OCI-LY7 (cell line): ENCODE data around the gene SAMD10. TPM values are rescaled to one million over a fixed set of nuclear protein-coding genes. Genes with fewer than 3 reads are reported as not detected.

Source experiments
- BruUV-seq: library from RNA; stranded (reverse); fragments of 400-500 nt; replicated peaks from 2 replicates; lab custom pipeline; 2021; lab: Mats Ljungman, UMichigan
- CTCF ChIA-PET: fragments of 300-600 bp; sonication (Branson Sonifier 250); formaldehyde crosslinking; loops from one replicate; lab custom pipeline; 2022; ENCODE audit warnings: antibody characterized with exemption; ENCODE audit not compliant: unreplicated experiment; lab: Charles Lee
- POLR2A ChIA-PET: fragments of 300-600 bp; sonication (Branson Sonifier 250); formaldehyde crosslinking; loops from one replicate; lab custom pipeline; 2022; ENCODE audit warnings: antibody characterized with exemption; lab: Charles Lee
- DNase-seq: peaks from one replicate; pipeline ENCODE4 v3.0.0-alpha.2; 2015; ENCODE audit warnings: low spot score
- H2AFZ ChIP-seq: fragments of 200-600 bp; sonication (generic), shearing (Covaris generic); 2 replicates; pipeline ENCODE4 v1.6.1; 2014; ENCODE audit warnings: mild to moderate bottlenecking, antibody characterized with exemption, low read length, moderate library complexity
- H3K27ac ChIP-seq: fragments of 200-600 bp; sonication (generic); 2 replicates; pipeline ENCODE4 v1.5.1; 2014; ENCODE audit warnings: mixed run types, low read depth, mild to moderate bottlenecking, moderate library complexity, low read length, inconsistent platforms; ENCODE audit not compliant: poor library complexity, severe bottlenecking
- H3K36me3 ChIP-seq: fragments of 200-600 bp; sonication (generic); 2 replicates; pipeline ENCODE4 v1.6.1; 2014; ENCODE audit warnings: mild to moderate bottlenecking, antibody characterized with exemption, low read length, moderate library complexity, mixed read lengths; ENCODE audit not compliant: insufficient read depth
- H3K4me1 ChIP-seq: fragments of 200-600 bp; sonication (generic); 2 replicates; pipeline ENCODE4 v1.5.1; 2014; ENCODE audit warnings: mild to moderate bottlenecking, low read length; ENCODE audit not compliant: insufficient read depth, poor library complexity, severe bottlenecking
- H3K4me2 ChIP-seq: fragments of 200-600 bp; sonication (generic); 2 replicates; pipeline ENCODE4 v1.6.1; 2014; ENCODE audit warnings: mild to moderate bottlenecking, low read length
- H3K4me3 ChIP-seq: fragments of 200-600 bp; sonication (generic); 2 replicates; pipeline ENCODE4 v1.5.1; 2014; ENCODE audit warnings: mild to moderate bottlenecking, low read depth, low read length; ENCODE audit not compliant: poor library complexity, severe bottlenecking
- H3K79me2 ChIP-seq: fragments of 200-600 bp; sonication (generic); 2 replicates; pipeline ENCODE4 v1.6.1; 2016; ENCODE audit warnings: low read depth, mild to moderate bottlenecking, low read length, moderate library complexity, mixed read lengths; ENCODE audit not compliant: insufficient read depth
- H3K9me2 ChIP-seq: fragments of 200-600 bp; sonication (generic); 2 replicates; pipeline ENCODE4 v1.6.1; 2016; ENCODE audit warnings: mild to moderate bottlenecking, low read length, mixed read lengths; ENCODE audit not compliant: insufficient read depth
- H3K9me3 ChIP-seq: fragments of 200-600 bp; sonication (generic); 2 replicates; pipeline ENCODE4 v1.6.1; 2014; ENCODE audit warnings: mild to moderate bottlenecking, mixed run types, low read length, mixed read lengths
- H4K20me1 ChIP-seq: fragments of 200-600 bp; sonication (generic); 2 replicates; pipeline ENCODE4 v1.6.1; 2014; ENCODE audit warnings: mild to moderate bottlenecking, antibody characterized with exemption, low read length, moderate library complexity, mixed read lengths; ENCODE audit not compliant: insufficient read depth
- CTCF ChIP-seq: fragments of 200-600 bp; sonication (generic); conservative IDR thresholded peaks from 2 replicates; pipeline ENCODE4 v1.5.1; 2014; ENCODE audit warnings: mild to moderate bottlenecking, antibody characterized with exemption, low read length, moderate library complexity, mixed read lengths
- EZH2phosphoT487 ChIP-seq: fragments of 200-600 bp; sonication (generic); IDR thresholded peaks from 2 replicates; pipeline ENCODE4 v1.6.1; 2018; ENCODE audit warnings: low read depth, borderline replicate concordance, mild to moderate bottlenecking, mixed run types, antibody characterized with exemption, low read length, moderate library complexity, mixed read lengths
- intact Hi-C: fragments of 100-400 bp; cut with micrococcal nuclease; formaldehyde crosslinking; loops from one replicate; pipeline ENCODE4 v1.10.0; 2022; ENCODE audit not compliant: unreplicated experiment
- total RNA-seq, 2 experiments: library from RNA; depleted of rRNA in 1 of 2; stranded (reverse); fragments of >200 nt in 1 of 2; shearing (Covaris generic) in 1 of 2; gene quantifications; 2 replicates each; pipeline ENCODE4 v1.2.3, GENCODE V29; 2014 to 2022

The SAMD10 gene
- total RNA-seq, 2 experiments from 2014 or later = 11.9 to 12.0 TPM

- H3K4me1 ChIP-seq = no peaks in the 10 kb centered on the region
- no peak for TF ChIP-seq EZH2phosphoT487
- no peak for TF ChIP-seq CTCF
- H4K20me1 ChIP-seq = no peaks in the 10 kb centered on the region
- no peak overlapping the region for H3K4me2 ChIP-seq
- H3K9me2 ChIP-seq = no peaks in the 10 kb centered on the region
- intact Hi-C loops = no loop called here
- no peak overlapping the region for H3K4me3 ChIP-seq
- POLR2A ChIA-PET = no interaction called here
- no peak overlapping the region for H2AFZ ChIP-seq
- peaks cover 98% of the 10 kb centered on the region for H3K36me3 ChIP-seq
- CTCF ChIA-PET = no interaction called here
- H3K9me3 ChIP-seq = no peaks in the 10 kb centered on the region
- no peak overlapping the region for H3K27ac ChIP-seq
- no TSS peak for BruUV-seq
- H3K79me2 ChIP-seq = no peaks in the 10 kb centered on the region
- no peak for DNase-seq
These were observed 46.5 kb upstream of the SAMD10 start for GRCh38 chr20:64025826-64026412.

GRCh38 chr20:64025101-64025825 is 45.8 kb upstream of the SAMD10 start:
- no peak for DNase-seq
- POLR2A ChIA-PET = no interaction called here
- H3K4me1 ChIP-seq = no peaks in the 10 kb centered on the region

More at GRCh38 chr20:64025101-64025825, 45.8 kb upstream of the SAMD10 start:
- Histone ChIP-seq H3K79me2 (no peaks in the 10 kb centered on the region), H3K4me2 (no peak overlapping the region), H3K36me3 (peaks cover 98% of the 10 kb centered on the region), H3K4me3 (no peak overlapping the region), H3K9me2 (no peaks in the 10 kb centered on the region), H2AFZ (no peak overlapping the region), H3K27ac (no peak overlapping the region), H4K20me1 (no peaks in the 10 kb centered on the region), H3K9me3 (no peaks in the 10 kb centered on the region)
- TF ChIP-seq CTCF (no peak), EZH2phosphoT487 (no peak)
- intact Hi-C loops = no loop called here
- no TSS peak for BruUV-seq
- CTCF ChIA-PET = no interaction called here
